NK-92 (cell line): ENCODE results near the gene KIAA0586.

Experiments
- DNase-seq: peaks from one replicate; lab custom pipeline; 2025; ENCODE audit not compliant: unreplicated experiment; lab: John Stamatoyannopoulos, UW

The KIAA0586 gene

GRCh38 chr14:58593977-58594376 is 166.5 kb downstream of the KIAA0586 start:
- no peak for DNase-seq

- no peak for DNase-seq
Measured at GRCh38 chr14:58597041-58597440, 169.5 kb downstream of the KIAA0586 start.

GRCh38 chr14:58598028-58598803 is 170.7 kb downstream of the KIAA0586 start:
- no peak for DNase-seq

- DNase-seq, result no peak
Measured at GRCh38 chr14:58598804-58599525, 171.4 kb downstream of the KIAA0586 start.

- DNase-seq, result no peak
Measured at GRCh38 chr14:58599707-58600106, 172.2 kb downstream of the KIAA0586 start.
